GOT3 (cell line): ENCODE data around the gene EMP2.
"Not testable (repeated sequence)": the region's sequence is repeated elsewhere in the genome, so short reads cannot be mapped to it uniquely, and the experiment has no call there.

ENCODE experiments used
- DNase-seq: peaks from one replicate; lab custom pipeline; 2025; ENCODE audit warnings: mixed read lengths; lab: John Stamatoyannopoulos, UW

EMP2 gene

DNA sequence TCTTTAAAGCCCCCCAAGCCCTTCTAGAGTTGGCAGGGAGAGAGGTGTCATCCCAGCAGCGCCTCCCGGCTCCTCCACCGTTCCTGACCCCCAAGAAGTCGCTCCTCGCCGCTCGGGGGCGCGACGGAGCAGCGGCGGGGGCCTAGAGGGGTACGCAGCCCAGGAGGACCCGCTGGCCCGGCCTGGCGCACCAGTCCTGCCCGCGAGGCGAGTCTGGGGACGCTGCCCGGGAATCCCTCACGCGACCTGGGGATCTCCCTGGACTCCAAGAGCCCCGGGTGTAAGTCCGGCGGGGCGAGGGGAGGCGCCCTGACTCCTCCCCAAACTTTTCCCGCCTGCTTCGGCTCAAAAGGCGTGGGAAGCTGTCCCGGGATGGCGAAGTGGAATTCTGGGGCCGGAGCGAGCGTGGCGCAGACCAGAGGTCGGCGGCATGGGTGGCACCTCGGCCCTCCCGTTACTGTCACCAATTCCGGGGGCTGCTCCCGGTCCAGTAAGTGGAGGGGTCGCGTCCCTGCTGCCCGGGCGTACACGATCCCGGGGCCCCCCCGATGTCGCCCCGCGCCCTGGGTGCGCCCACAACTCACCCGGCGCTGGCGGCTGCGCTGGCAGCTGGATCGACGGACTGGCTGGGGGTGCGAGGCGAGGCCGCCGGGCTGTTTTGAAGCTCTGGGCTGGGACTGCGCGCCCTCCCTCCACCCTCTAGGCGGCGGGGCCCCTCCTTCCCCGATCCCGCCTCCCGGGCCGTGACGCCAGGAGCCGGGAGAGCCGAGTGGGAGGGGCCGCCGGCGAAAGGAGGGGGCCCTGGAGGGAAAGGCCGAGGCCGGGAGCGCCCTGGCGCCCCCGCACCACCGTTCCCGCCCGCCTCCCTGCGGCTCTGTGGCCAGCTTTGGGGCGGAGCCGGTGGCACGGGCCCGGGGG, at the start of gene EMP2:
Gene EMP2 (minus strand): TSS at position 634 of the 918 bp plus-strand sequence. CDS start 32,981 bp downstream, outside the sequence.
- DNase-seq, result peak; percentile 36

DNA sequence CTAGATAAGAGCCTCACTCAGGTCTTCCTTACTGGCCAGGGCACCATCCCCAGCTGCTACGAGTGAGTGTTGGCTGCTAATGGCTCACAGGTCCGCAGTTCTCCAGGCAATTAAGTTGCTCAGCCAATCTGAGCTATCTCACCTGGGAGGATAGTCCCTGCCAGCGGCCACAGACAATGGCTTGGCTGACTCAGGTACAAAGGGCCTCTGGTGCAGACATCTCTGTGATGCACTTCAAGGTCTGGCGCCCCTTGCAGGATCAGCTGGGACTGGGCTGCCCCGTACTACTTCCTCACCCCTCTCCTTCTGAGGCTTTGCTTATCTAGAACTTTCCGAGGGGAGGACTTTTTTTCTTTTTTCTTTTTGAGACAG, 49.2 kb upstream of the EMP2 start:
- no peak for DNase-seq

- DNase-seq, result no peak
Measured at GRCh38 chr16:10625595-10626357, 45.4 kb upstream of the EMP2 start.

DNA sequence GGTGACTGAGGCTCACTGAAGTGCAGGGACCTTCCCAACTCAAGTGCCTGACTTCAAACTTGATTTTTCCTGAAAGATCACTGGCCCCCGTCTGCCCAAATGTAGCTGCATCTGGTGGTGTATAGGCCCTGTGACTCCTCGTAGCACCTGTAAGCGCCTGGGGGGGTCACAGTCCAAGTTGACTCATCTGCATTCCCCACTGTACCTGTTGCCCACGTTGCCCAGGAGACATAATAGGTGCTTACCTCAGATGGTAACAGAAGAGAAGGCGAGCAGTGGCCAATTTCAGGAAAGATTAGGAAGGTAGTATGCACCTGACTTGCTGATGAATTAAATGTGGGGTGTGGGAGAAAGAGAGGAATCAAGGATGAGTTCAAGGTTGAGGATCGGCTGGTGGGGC, 44.1 kb upstream of the EMP2 start:
- no peak for DNase-seq

DNA sequence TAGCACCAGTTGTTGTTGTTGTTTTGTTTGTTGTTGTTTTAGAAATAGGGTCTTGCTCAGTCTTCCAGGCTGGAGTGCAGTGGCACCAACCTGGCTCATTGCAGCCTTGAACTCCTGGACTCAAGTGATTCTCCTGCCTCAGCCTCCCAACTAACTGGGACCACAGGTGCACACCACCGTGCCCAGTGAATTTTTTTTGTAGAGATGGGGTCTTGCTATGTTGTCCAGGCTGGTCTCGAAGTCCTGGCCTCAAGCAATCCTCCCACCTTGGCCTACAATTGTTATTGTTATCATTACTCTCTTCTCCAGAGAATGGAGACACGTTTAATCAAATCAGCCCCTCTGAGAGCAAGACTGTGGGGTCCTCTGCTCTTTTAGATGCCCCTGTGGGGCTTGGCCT, 42.7 kb upstream of the EMP2 start:
- no peak for DNase-seq

DNA sequence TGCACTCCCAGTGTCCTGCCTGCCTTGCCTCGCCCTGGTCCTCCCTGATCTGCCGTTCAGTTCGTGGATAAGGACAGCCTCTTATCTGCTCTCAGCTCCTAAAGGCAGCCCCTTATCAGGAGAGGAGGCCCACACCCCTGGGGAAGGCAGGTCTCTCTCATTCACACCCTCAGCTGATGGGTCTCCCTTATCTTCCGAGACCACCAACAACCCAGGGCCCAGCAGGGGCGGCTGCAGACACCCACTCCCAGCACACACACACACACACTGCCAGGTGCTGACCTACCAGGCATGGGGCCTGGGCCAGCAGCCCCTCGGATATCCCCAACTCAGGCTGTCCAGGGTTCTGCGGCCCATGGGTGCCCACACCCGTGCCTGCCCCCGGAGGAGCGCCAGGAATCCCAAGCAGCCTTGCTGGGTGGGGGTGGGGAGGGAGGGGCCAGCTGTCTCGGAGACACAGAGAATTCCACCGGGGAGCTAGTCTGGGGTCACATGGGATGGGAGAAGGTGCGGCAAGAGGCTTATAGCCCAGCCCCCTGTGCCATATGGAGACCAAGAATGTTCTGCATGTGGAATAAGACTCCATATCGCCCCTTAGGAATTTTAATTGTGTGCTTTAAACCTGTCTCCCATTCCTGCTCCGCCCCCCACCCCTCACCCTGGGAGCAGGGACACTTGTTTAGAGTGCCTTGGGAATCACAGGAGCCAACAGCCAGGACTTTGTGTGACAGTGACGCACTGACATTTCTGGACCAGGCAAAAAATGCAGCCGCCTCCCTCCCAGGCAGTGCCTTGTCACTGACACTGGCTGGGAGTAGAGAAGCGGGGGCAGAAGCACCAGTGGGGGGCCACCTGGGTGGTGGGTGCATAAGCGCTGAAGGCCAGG, 41.9 kb upstream of the EMP2 start:
- DNase-seq, result no peak

DNA sequence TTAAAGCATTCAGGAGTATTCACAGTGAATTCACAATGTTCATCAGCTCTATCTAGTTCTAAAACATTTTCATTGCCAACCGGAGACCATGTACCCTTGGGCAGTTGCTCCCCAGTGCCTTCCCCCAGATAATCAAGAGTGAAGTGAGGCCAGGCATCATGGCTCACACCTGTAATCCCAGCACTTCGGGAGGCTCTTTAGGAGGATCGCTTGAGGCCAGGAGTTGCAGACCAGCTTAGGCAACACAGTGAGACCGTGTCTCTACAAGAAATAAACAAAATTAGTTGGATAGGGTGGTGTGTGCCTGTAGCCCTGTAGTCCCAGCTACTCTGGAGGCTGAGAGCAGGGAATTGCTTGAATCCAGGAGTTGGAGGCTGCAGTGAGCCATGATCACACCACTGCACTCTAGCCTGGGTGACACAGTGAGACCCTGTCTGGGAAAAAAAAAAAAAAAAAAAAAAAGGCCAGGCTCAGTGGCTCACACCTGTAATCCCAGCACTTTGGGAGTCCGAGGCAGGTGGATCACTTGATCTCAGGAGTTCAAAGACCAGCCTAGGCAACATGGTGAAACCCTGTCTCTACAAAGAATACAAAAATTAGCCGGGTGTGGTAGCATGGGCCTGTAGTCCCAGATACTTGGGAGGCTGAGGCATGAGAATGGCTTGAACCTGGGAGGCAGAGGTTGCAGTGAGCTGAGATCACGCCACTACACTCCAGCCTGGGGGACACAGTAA, 41.0 kb upstream of the EMP2 start:
- DNase-seq, result not testable (repeated sequence)

DNA sequence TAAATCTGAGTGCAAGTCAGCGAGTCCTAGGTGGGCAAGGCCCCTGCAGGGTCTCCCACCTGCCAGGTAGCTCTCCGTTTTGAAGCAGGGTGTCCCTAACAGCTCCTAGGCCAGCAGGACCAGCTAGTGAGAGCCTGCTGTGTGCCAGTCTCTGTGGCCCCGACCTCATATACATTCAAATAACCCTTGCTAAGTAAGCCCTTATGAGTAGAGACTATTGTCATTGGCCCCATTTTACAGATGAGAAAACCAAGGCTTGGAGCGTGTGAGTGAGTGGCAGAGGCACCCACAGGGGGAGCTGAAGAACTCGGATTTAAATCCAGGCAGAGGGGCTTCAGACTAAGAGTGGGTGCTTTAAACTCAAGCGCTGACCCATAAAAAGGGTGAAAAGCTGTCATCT, 39.7 kb upstream of the EMP2 start:
- DNase-seq, result no peak

DNA sequence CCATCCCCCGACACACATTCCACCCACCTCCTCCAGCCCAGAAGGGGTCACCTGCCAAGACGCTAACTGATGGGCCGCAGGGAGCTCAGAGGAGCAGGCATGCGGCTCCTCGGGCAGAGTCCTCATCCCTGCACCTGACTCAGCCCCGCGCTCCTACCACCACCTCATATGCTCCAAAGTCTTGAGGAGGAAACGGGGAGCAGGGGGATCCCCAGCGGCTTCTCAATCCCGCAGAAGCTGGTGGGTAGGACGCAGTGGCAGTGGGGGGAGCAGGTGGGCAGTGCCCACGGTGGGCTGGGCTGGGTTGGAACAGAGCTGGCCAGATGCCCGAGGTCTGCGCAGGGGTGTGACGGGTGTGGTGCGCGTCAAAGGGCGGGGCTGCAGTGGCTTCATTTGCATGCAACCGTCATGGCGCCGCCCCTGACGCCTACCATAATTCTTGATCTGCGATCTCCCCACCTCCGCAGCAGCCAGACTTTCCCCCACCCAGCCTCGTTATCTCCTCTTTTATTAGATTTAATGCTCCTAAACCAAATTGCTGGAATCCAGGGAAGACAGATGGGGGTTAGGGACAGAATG, 39.0 kb upstream of the EMP2 start:
- no peak for DNase-seq

GRCh38 chr16:10618710-10619209, 38.4 kb upstream of the EMP2 start:
- no peak for DNase-seq

- DNase-seq, result no peak
Measured at GRCh38 chr16:10617662-10618420, 37.4 kb upstream of the EMP2 start.

DNA sequence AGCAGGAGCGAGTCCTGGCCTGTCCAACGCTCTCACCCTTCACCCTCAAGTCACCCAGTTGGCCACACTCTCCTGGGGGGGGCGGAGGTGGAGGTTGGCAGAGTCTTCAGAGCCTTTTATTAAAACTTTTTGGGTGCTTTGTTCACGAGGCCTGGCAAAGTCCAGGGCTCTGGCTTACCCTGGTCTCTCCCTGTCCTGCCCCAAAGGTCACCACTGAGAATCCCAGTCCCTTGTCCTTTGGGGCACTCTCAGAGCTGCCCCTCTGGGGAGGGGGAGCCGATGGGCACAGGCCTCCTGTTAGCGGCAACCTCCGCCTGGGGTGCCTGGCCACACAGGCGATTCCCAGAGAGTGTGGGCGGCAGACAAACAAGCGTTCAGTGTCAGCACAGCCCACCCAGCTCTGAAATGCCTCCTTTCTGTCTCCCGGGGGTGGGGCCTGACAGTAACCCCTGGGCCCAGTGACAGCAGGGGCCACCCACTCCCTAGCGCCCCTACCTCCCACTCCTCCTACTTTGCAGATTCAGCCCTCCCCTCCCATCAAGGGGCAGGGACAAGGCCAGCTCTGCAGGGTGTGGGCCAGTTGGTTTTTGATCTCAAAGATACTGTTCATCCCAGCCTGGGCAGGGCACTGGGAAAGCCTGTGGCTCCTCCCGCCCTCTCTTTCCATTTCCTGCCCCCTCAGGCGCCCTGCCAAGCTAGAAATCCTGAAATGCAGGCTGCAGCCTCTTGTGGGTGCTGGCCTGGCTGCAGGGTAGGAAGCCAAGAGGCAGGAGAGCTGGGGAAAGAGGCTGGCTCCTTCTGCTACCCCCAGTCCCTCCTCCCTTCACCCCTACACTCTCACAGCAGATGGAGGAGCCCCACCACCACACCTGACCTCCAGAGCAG, 36.6 kb upstream of the EMP2 start:
- no peak for DNase-seq

- no peak for DNase-seq
Measured at GRCh38 chr16:10616419-10616755, 36.0 kb upstream of the EMP2 start.

DNA sequence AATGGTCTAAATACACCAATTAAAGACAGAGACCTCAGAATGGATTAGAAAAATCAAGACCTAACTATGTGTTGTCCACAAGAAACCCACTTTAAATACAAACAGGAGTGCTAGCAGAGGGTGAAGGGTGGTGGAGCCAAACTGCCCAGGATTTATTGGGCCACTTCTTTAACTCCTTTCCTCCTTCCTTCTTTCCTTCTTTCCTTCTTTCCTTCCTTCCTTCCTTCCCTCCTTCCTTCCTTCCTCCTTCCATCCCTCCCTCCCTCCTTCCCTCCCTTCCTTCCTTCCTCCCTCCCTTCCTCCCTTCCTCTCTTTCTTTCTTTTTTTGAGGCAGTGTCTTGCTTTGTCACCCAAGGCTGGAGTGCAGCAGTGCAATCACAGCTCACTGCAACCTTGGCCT, 34.3 kb upstream of the EMP2 start:
- DNase-seq, result no peak

GRCh38 chr16:10613785-10614485, 33.5 kb upstream of the EMP2 start:
- no peak for DNase-seq

DNA sequence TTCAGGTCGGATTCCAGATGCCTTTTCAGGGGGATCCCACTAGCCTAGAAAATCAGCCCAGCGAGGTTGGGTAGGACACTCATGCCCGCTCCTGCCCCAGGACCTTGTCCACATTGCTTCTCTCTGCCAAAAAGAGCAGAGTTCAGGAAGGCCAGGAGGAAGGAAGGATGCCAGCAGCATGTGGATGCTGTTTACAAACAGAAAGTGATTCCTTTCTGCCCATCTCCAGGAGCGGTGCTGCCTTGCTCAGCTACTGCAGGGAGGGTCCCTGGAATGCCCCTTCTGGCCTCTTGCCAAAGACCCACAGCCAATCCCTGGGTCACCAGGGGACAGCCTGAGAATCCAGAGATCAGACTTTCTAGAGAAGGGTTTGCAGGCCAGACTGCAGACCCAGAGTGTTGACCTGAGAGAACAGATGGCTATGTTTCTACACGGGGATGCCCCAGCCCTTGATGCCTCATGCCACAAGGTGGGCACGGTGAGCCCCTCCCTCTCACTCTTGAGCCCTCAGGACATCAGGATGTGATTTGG, 32.3 kb upstream of the EMP2 start:
- no peak for DNase-seq

DNA sequence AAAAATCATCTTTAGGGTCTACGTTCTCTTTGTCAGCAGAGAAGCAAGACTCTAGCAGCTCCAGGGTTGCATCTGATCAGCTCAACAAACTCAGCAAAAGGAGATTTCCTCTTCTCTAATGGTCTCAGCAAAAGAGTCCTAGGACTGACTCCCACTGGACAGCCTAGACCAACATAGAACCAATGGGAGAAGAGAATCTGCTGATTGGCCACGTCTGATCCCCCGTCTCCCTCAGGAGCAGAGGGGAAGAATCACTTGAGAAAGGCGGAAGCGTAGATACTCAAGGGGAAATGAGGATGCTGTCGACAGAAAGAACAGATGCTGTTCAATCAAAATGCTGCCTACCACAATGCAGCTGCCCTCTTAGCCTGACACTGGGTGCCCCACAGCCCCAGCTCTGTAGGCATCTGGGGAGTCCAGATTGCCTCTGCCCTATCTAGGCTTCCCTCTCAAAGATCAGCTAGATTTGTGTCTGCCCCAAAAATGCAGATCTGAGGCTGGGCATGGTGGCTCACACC, 31.5 kb upstream of the EMP2 start:
- DNase-seq, result no peak
